Neural cell (in vitro differentiated cells): ENCODE results near the gene CLSTN2.

ENCODE experiments used
- CTCF ChIP-seq: fragments of 450-650 bp; IDR thresholded peaks from 2 replicates; pipeline ENCODE4 v1.5.1; 2014; ENCODE audit warnings: antibody characterized with exemption, mild to moderate bottlenecking, moderate library complexity; ENCODE audit not compliant: poor library complexity, severe bottlenecking
- EP300 ChIP-seq: fragments of 450-650 bp; conservative IDR thresholded peaks from 2 replicates; pipeline ENCODE4 v1.6.1; 2014; ENCODE audit warnings: antibody characterized with exemption, mild to moderate bottlenecking, moderate library complexity; ENCODE audit not compliant: poor library complexity, severe bottlenecking
- EZH2 ChIP-seq: fragments of 200-600, 300-800 bp; shearing (Covaris generic), sonication (generic); IDR thresholded peaks from 2 replicates; pipeline ENCODE4 v1.6.1; 2014; ENCODE audit warnings: antibody characterized with exemption, low read length, borderline replicate concordance, mild to moderate bottlenecking; ENCODE audit not compliant: insufficient read depth, poor library complexity, severe bottlenecking
- MXI1 ChIP-seq: fragments of 450-650 bp; conservative IDR thresholded peaks from 2 replicates; pipeline ENCODE4 v1.6.1; 2014; ENCODE audit warnings: antibody characterized with exemption, mild to moderate bottlenecking; ENCODE audit not compliant: poor library complexity, severe bottlenecking

GRCh38 chr3:140014831-140015495 lies 80.0 kb downstream of the CLSTN2 start:
- TF ChIP-seq CTCF (no peak), EZH2 (no peak), EP300 (no peak), MXI1 (no peak)
